Caco-2 (cell line): Measurements from ENCODE around the gene WDR6. TPM values are rescaled to one million over a fixed set of nuclear protein-coding genes. Genes with fewer than 3 reads are reported as not detected.

Experiments
- BruUV-seq: library from RNA; stranded (reverse); fragments of 400-500 nt; replicated peaks from 2 replicates; lab custom pipeline; 2021; lab: Mats Ljungman, UMichigan
- CTCF ChIA-PET: fragments of 300-600 bp; sonication (Branson Sonifier 250); formaldehyde crosslinking; loops from one replicate; lab custom pipeline; 2022; ENCODE audit warnings: antibody characterized with exemption; lab: Charles Lee
- POLR2A ChIA-PET: fragments of 300-600 bp; sonication (Branson Sonifier 250); formaldehyde crosslinking; loops from one replicate; lab custom pipeline; 2022; ENCODE audit warnings: antibody characterized with exemption; lab: Charles Lee
- DNase-seq, 2 experiments: peaks; one replicate each; pipeline versions ENCODE4 v3.0.0 to v3.0.0-alpha.2; 2020 to 2022
- H3K27me3 ChIP-seq: replicated peaks from 2 replicates; pipeline ENCODE4 v1.6.0; 2011; ENCODE audit warnings: low read length; ENCODE audit not compliant: control insufficient read depth, insufficient read depth
- H3K36me3 ChIP-seq: 2 replicates; pipeline ENCODE4 v1.5.1; 2011; ENCODE audit warnings: low read length; ENCODE audit not compliant: control insufficient read depth, insufficient read depth
- H3K4me1 ChIP-seq: fragments of 250-450 bp; sonication (Bioruptor Pico); 2 replicates; pipeline ENCODE4 v1.5.1; 2020; ENCODE audit warnings: mild to moderate bottlenecking
- H3K4me3 ChIP-seq: 2 replicates; pipeline ENCODE4 v1.5.1; 2011; ENCODE audit warnings: low read depth, mild to moderate bottlenecking, control low read depth, low read length
- H3K9me3 ChIP-seq: fragments of 250-450 bp; sonication (Bioruptor Pico); 2 replicates; pipeline ENCODE4 v1.5.1; 2020; ENCODE audit warnings: mild to moderate bottlenecking, moderate library complexity
- H3K27ac Mint-ChIP-seq: one replicate; pipeline ENCODE4 v1.8.0; 2022; ENCODE audit warnings: mixed read lengths; ENCODE audit not compliant: unreplicated experiment
- H3K27me3 Mint-ChIP-seq: one replicate; pipeline ENCODE4 v1.8.0; 2022; ENCODE audit warnings: mixed read lengths; ENCODE audit not compliant: insufficient read depth, unreplicated experiment
- H3K36me3 Mint-ChIP-seq: one replicate; pipeline ENCODE4 v1.8.0; 2022; ENCODE audit warnings: mild to moderate bottlenecking, mixed read lengths; ENCODE audit not compliant: insufficient read depth, unreplicated experiment
- H3K4me1 Mint-ChIP-seq: one replicate; pipeline ENCODE4 v1.8.0; 2022; ENCODE audit warnings: low read depth, mixed read lengths; ENCODE audit not compliant: unreplicated experiment
- H3K4me3 Mint-ChIP-seq: one replicate; pipeline ENCODE4 v1.8.0; 2022; ENCODE audit warnings: mild to moderate bottlenecking, moderate library complexity, mixed read lengths; ENCODE audit not compliant: unreplicated experiment
- H3K9me3 Mint-ChIP-seq: one replicate; pipeline ENCODE4 v1.8.0; 2022; ENCODE audit warnings: mixed read lengths; ENCODE audit not compliant: unreplicated experiment
- intact Hi-C: fragments of 100-400 bp; cut with micrococcal nuclease; formaldehyde crosslinking; loops from one replicate; pipeline ENCODE4 v1.10.0; 2022; ENCODE audit not compliant: unreplicated experiment
- total RNA-seq: library from RNA; stranded (reverse); gene quantifications from 2 replicates; pipeline ENCODE4 v1.2.3, GENCODE V29; 2022
- TF ChIP-seq, protein P1 (sequence below), 2 experiments: fragments of 200-600 bp in 1 of 2; IDR thresholded peaks; 1 replicate in 1 of 2; 2 replicates in 1 of 2; pipeline versions ENCODE4 v1.5.1 to v1.8.0; 2011 to 2022; ENCODE audit warnings: antibody characterized with exemption in 1 of 2, control low read depth in 1 of 2, inconsistent platforms in 1 of 2, low read depth in 1 of 2, low read length in 1 of 2, mild to moderate bottlenecking in 1 of 2, moderate library complexity in 1 of 2; ENCODE audit not compliant: insufficient read depth in 1 of 2, severe bottlenecking in 1 of 2, unreplicated experiment in 1 of 2

The WDR6 gene
- total RNA-seq, 1 experiment from 2014 or later: 184 TPM

GRCh38 chr3:49013738-49014660, 6.8 kb downstream of the WDR6 start:
- no peaks in the 10 kb centered on the region for H3K4me1 ChIP-seq
- BruUV-seq: no TSS peak
- Mint-ChIP-seq H3K4me3 (no peak overlapping the region), H3K27me3 (no peaks in the 10 kb centered on the region), H3K27ac (no peak overlapping the region), H3K9me3 (no peaks in the 10 kb centered on the region), H3K36me3 (peaks cover 89% of the 10 kb centered on the region), H3K4me1 (peaks cover 5% of the 10 kb centered on the region)
- ChIA-PET CTCF (interaction anchor here (0.9 to 3.6 kb wide), 2 partner anchors 27 to 80 kb away, joined by 3 to 29 read pairs; partner anchors contain the start of gene QRICH1), POLR2A (interaction anchor here (0.6 kb wide), 1 partner anchor 67 kb away, joined by 4 read pairs; no protein-coding TSS in a partner anchor)
- TF ChIP-seq, protein P1, sequence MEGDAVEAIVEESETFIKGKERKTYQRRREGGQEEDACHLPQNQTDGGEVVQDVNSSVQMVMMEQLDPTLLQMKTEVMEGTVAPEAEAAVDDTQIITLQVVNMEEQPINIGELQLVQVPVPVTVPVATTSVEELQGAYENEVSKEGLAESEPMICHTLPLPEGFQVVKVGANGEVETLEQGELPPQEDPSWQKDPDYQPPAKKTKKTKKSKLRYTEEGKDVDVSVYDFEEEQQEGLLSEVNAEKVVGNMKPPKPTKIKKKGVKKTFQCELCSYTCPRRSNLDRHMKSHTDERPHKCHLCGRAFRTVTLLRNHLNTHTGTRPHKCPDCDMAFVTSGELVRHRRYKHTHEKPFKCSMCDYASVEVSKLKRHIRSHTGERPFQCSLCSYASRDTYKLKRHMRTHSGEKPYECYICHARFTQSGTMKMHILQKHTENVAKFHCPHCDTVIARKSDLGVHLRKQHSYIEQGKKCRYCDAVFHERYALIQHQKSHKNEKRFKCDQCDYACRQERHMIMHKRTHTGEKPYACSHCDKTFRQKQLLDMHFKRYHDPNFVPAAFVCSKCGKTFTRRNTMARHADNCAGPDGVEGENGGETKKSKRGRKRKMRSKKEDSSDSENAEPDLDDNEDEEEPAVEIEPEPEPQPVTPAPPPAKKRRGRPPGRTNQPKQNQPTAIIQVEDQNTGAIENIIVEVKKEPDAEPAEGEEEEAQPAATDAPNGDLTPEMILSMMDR (IDR thresholded peaks at IDR 0.05; ENCODE audit: insufficient read depth in 1 of 2, low read depth in 1 of 2, low read length in 1 of 2, severe bottlenecking in 1 of 2, unreplicated experiment in 1 of 2): peak; percentile 60 to 86
- H3K27me3 ChIP-seq: no peaks in the 10 kb centered on the region
- H3K4me3 ChIP-seq: no peak overlapping the region
- intact Hi-C loops: loop anchor here (1.0 kb wide), 1 partner anchor 26 kb away; no protein-coding TSS in a partner anchor
- H3K36me3 ChIP-seq: peaks cover 5% of the 10 kb centered on the region
- H3K9me3 ChIP-seq: no peaks in the 10 kb centered on the region
- peak; percentile 79 to 88 for DNase-seq

DNA sequence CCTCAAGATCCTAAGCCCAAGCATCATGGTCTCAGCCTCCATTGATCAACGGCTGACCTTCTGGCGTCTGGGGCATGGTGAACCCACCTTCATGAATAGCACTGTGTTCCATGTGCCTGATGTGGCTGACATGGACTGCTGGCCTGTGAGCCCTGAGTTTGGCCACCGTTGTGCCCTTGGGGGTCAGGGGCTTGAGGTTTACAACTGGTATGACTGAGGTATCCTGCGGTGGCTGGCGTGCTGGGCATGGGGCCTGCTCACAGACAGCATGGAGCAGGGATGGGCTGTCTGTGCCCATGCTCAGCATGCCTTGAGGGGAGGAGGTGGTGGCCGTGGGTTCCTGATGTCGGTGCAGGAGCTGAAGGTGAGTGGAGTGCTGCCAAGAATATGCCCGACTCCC, 7.9 kb downstream of the WDR6 start:
- Histone ChIP-seq H3K27me3 (no peaks in the 10 kb centered on the region), H3K4me1 (no peaks in the 10 kb centered on the region), H3K36me3 (peaks cover 5% of the 10 kb centered on the region), H3K4me3 (no peak overlapping the region), H3K9me3 (no peaks in the 10 kb centered on the region)
- Mint-ChIP-seq H3K4me1 (no peaks in the 10 kb centered on the region), H3K4me3 (no peak overlapping the region), H3K27ac (peak overlapping the region; percentile 51), H3K9me3 (no peaks in the 10 kb centered on the region), H3K36me3 (peaks cover 83% of the 10 kb centered on the region), H3K27me3 (no peaks in the 10 kb centered on the region)
- ChIA-PET POLR2A (no interaction called here), CTCF (interaction anchor here (3.6 kb wide), 1 partner anchor 28 kb away, joined by 29 read pairs; no protein-coding TSS in a partner anchor)
- BruUV-seq: no TSS peak
- intact Hi-C loops: no loop called here
- no peak for DNase-seq
- TF ChIP-seq, protein P1 (IDR thresholded peaks at IDR 0.05; ENCODE audit: insufficient read depth in 1 of 2, low read depth in 1 of 2, low read length in 1 of 2, severe bottlenecking in 1 of 2, unreplicated experiment in 1 of 2): no peak

DNA sequence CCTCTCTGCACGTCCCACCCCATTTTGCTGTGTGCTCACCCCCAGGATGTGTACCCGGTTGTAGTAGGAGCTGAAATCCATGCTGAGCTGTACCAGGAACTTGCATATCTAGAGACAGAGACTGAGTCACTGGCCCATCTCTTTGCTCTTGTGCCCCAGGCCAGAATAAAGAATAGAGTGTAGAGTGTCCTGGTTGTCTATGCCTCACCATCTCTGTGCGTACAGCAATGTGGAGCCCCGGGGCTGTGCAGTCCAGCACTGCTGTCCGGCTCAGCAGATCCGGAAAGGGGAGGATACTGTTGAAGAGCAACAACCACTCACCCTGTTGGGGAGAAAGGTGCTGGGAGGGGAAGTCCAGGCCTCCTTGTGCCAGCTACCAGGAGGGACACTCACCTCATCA, 8.6 kb downstream of the WDR6 start:
- BruUV-seq: no TSS peak
- CTCF ChIA-PET: interaction anchor here (2.7 to 3.6 kb wide), 2 partner anchors 9 to 28 kb away, joined by 14 to 29 read pairs; partner anchors contain the start of gene WDR6

More for the DNA sequence above, 8.6 kb downstream of the WDR6 start:
- H3K27ac Mint-ChIP-seq: peak overlapping the region; percentile 51
- intact Hi-C loops: no loop called here
- H3K27me3 Mint-ChIP-seq: no peaks in the 10 kb centered on the region
- POLR2A ChIA-PET: no interaction called here
- Histone ChIP-seq H3K4me1 (no peaks in the 10 kb centered on the region), H3K36me3 (peaks cover 5% of the 10 kb centered on the region), H3K27me3 (no peaks in the 10 kb centered on the region), H3K4me3 (no peak overlapping the region), H3K9me3 (no peaks in the 10 kb centered on the region)
- no peaks in the 10 kb centered on the region for H3K9me3 Mint-ChIP-seq
- H3K36me3 Mint-ChIP-seq: peaks cover 82% of the 10 kb centered on the region
- no peaks in the 10 kb centered on the region for H3K4me1 Mint-ChIP-seq
- H3K4me3 Mint-ChIP-seq: no peak overlapping the region
- DNase-seq: no peak
- TF ChIP-seq, protein P1 (IDR thresholded peaks at IDR 0.05; ENCODE audit: insufficient read depth in 1 of 2, low read depth in 1 of 2, low read length in 1 of 2, severe bottlenecking in 1 of 2, unreplicated experiment in 1 of 2): no peak
